Activated CD8-positive, alpha-beta memory T cell treated with anti-CD3 and anti-CD28 coated beads for 4 hours (primary cell): Measurements from ENCODE around the gene PCDHB4.
"Not testable (repeated sequence)": the region's sequence is repeated elsewhere in the genome, so short reads cannot be mapped to it uniquely, and the experiment has no call there.

ENCODE experiments used
- DNase-seq, 2 donors: peaks; one replicate each; pipeline ENCODE4 v3.0.0-alpha.2; 2020; ENCODE audit warnings: low read depth in 2 of 2

PCDHB4 gene

DNA sequence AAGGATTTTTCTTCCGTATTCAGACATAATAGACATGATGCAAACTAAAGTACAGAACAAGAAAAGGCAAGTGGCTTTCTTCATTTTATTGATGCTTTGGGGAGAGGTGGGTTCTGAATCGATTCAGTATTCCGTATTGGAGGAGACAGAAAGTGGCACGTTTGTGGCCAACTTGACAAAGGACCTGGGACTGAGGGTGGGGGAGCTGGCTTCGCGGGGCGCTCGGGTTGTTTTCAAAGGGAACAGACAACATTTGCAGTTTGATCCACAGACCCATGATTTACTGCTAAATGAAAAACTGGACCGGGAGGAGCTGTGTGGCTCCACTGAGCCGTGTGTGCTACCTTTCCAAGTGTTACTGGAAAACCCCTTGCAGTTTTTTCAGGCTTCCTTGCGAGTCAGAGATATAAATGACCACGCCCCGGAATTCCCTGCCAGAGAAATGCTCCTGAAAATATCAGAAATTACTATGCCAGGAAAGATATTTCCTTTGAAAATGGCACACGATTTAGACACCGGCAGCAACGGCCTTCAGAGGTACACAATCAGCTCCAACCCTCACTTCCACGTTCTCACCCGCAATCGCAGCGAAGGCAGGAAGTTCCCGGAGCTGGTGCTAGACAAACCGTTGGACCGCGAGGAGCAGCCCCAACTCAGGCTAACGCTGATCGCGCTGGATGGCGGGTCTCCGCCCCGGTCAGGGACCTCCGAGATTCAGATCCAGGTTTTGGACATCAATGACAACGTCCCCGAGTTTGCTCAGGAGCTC is 28.8 kb downstream of the PCDHB4 start:
- DNase-seq = no peak

DNA sequence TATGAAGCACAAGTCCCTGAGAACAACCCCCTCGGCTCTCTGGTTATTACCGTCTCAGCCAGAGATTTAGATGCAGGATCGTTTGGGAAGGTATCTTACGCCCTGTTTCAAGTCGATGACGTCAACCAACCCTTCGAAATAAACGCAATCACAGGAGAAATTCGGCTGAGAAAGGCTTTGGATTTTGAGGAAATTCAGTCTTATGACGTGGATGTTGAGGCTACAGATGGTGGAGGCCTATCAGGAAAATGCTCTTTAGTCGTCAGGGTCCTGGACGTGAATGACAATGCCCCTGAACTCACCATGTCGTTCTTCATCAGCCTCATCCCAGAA is 29.3 kb downstream of the PCDHB4 start:
- no peak for DNase-seq

DNA sequence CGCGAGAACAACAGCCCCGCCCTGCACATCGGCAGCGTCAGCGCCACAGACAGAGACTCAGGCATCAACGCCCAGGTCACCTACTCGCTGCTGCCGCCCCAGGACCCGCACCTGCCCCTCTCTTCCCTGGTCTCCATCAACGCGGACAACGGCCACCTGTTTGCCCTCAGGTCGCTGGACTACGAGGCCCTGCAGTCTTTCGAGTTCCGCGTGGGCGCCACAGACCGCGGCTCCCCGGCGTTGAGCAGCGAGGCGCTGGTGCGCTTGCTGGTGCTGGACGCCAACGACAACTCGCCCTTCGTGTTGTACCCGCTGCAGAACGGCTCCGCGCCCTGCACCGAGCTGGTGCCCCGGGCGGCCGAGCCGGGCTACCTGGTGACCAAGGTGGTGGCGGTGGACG is 30.0 kb downstream of the PCDHB4 start:
- DNase-seq = not testable (repeated sequence)

DNA sequence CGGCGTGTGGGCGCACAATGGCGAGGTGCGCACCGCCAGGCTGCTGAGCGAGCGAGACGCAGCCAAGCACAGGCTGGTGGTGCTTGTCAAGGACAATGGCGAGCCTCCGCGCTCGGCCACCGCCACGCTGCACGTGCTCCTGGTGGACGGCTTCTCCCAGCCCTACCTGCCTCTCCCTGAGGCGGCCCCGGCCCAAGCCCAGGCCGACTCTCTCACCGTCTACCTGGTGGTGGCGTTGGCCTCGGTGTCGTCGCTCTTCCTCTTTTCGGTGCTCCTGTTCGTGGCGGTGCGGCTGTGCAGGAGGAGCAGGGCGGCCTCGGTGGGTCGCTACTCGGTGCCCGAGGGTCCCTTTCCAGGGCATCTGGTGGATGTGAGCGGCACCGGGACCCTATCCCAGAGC is 30.5 kb downstream of the PCDHB4 start:
- not testable (repeated sequence) for DNase-seq

DNA sequence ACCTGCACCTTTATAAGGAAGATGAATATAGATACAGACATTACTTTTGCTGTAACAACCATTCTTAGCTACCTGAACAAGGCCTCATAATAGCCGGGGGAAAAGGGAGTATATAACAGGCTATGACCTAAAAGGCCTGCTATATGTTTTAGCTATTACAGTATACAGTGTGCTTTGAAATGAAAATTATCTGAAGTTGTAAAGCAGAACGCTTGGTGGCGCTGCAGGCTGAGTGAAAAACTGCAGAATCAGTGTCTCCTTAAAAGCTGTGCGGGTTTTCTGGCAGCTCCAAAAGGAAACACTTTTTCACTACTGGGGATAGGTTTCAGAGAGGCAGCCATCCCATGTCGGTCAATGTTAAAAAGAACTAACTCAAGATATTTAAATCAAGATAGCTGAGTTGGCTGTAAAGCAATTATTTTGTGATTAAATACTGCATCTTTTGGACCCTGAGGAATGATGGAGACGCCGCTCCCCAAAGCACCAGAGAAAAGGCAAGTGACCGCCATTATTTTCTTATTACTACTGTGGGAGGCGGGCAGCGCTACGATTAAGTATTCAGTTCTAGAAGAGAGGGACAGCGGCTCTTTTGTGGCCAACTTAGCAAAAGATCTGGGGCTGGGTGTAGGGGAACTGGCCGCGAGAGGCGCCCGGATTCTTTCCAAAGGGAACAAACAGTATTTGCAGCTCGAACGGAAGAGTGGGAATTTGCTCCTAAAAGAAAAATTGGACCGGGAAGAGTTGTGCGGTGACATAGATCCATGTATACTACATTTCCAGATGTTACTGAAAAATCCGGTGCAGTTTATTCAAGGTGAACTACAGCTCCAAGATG is 34.1 kb downstream of the PCDHB4 start:
- no peak for DNase-seq

DNA sequence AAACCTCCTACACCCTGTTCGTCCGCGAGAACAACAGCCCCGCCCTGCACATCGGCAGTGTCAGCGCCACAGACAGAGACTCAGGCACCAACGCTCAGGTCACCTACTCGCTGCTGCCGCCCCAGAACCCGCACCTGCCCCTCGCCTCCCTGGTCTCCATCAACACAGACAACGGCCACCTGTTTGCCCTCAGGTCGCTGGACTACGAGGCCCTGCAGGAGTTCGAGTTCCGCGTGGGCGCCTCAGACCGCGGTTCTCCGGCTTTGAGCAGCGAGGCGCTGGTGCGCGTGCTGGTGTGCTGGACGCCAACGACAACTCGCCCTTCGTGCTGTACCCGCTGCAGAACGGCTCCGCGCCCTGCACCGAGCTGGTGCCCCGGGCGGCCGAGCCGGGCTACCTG is 35.7 kb downstream of the PCDHB4 start:
- DNase-seq = not testable (repeated sequence)

DNA sequence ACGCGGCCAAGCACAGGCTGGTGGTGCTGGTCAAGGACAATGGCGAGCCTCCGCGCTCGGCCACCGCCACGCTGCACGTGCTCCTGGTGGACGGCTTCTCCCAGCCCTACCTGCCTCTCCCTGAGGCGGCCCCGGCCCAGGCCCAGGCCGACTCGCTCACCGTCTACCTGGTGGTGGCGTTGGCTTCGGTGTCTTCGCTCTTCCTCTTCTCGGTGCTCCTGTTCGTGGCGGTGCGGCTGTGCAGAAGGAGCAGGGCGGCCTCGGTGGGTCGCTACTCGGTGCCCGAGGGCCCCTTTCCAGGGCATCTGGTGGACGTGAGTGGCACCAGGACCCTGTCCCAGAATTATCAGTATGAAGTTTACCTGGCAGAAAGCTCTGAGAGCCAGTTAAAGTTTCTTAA is 36.3 kb downstream of the PCDHB4 start:
- not testable (repeated sequence) for DNase-seq

DNA sequence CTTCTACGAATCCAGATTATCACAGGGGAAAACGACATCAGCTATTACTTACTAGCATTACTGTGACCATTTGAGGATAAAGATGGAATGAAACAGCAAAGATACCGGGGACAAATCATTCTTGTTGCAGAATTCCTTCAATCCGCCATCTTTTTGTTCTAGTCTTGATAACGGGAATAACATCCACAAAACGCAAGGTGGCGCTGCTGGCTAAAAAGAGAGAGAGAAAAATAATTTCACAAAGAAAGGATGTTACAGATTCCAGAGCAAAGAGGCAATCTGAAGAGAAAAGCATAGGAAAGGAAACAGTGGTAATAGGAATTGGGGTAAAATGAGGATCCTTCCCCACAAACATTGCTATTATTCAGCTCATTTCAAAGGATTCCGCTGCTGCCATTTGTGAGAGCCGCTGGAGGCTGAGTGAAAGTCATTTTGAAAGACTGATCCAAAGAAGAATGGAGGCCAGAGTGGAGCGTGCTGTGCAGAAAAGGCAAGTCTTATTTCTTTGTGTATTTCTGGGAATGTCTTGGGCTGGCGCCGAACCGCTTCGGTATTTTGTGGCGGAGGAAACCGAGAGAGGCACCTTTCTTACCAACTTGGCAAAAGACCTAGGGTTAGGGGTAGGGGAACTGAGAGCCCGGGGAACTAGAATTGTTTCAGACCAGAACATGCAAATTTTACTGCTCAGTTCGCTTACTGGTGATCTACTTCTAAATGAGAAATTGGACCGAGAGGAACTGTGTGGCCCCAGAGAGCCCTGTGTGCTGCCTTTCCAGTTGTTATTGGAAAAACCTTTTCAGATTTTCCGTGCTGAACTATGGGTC is 51.0 kb downstream of the PCDHB4 start, which contains the start of gene PCDHB7:
TSS of gene PCDHB7 (plus strand) at position 264 of the 824 bp plus-strand sequence. CDS start at position 456, 192 bp downstream.
- DNase-seq = no peak

DNA sequence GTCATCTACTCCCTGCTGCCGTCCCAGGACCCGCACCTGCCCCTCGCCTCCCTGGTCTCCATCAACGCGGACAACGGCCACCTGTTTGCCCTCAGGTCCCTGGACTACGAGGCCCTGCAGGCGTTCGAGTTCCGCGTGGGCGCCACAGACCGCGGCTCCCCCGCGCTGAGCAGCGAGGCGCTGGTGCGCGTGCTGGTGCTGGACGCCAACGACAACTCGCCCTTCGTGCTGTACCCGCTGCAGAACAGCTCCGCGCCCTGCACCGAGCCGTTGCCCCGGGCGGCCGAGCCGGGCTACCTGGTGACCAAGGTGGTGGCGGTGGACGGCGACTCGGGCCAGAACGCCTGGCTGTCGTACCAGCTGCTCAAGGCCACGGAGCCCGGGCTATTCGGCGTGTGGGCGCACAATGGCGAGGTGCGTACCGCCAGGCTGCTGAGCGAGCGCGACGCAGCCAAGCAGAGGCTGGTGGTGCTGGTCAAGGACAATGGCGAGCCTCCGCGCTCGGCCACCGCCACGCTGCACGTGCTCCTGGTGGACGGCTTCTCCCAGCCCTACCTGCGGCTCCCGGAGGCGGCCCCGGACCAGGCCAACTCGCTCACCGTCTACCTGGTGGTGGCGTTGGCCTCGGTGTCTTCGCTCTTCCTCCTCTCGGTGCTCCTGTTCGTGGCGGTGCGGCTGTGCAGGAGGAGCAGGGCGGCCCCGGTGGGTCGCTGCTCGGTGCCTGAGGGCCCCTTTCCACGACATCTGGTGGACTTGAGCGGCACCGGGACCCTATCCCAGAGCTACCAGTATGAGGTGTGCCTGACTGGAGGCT is 52.9 kb downstream of the PCDHB4 start:
- DNase-seq = not testable (repeated sequence)
